ENCODE measurements around the gene CDH4. TPM values are rescaled to one million over a fixed set of nuclear protein-coding genes. Genes with fewer than 3 reads are reported as not detected.

Gene CDH4
- total and polyA plus RNA-seq, 2 of the 8 experiments (the other 6 are each of a cell fraction or from before 2014, with no cell fraction given): 4.3 to 7.9 TPM

GRCh38 chr20:61459705-61460104 lies 207.6 kb downstream of the CDH4 start:
- Histone ChIP-seq H2BK20ac (ENCODE audit: low read length) (no peak overlapping the region), H3K9me3 (ENCODE audit: insufficient read depth in 2 of 2, low read depth in 1 of 2, low read length in 1 of 2) (peaks cover 15 to 16% of the 10 kb centered on the region in 2 experiments), H2BK120ac (replicated peaks; ENCODE audit: low read depth, low read length) (no peak overlapping the region), H3K4ac (replicated peaks; ENCODE audit: insufficient read length, low read depth, low read length) (no peak overlapping the region), H3K79me2 (ENCODE audit: control insufficient read depth in 1 of 2, insufficient read depth in 2 of 2, low read length in 2 of 2) (peaks cover 0 to 3% of the 10 kb centered on the region in 2 experiments; a peak in 2 of 4 replicates), H4K8ac (ENCODE audit: extremely low read depth, insufficient read depth, low read length) (no peak overlapping the region), H2AFZ (ENCODE audit: low read length) (no peak overlapping the region), H3K56ac (replicated peaks; ENCODE audit: insufficient read length, low read depth, low read length) (no peak overlapping the region), H2BK12ac (ENCODE audit: low read depth, low read length) (peak overlapping the region; percentile 85; the same call in 1 of the 2 replicates), H3K79me1 (ENCODE audit: low read depth, low read length) (peaks cover 3% of the 10 kb centered on the region), H3K27ac (ENCODE audit: low read depth, low read length) (no peak overlapping the region), H3K4me3 (ENCODE audit: extremely low read depth in 1 of 4, insufficient read depth in 2 of 4, low read depth in 3 of 4, low read length in 4 of 4) (no peak overlapping the region), H2BK5ac (ENCODE audit: low read depth, low read length) (no peak overlapping the region), H3K4me2 (ENCODE audit: insufficient read depth in 1 of 2, low read depth in 2 of 2, low read length in 2 of 2) (no peak overlapping the region), H4K5ac (ENCODE audit: insufficient read length, low read depth, low read length) (no peak overlapping the region), H4K91ac (replicated peaks; ENCODE audit: insufficient read length, low read length) (no peak overlapping the region), H3K36me3 (ENCODE audit: control insufficient read depth in 2 of 4, insufficient read depth in 4 of 4, low read length in 3 of 4) (no peaks in the 10 kb centered on the region; a peak in 2 of 8 replicates), H2BK15ac (ENCODE audit: low read length) (0 out of 2 replicates have a peak overlapping the region, but pooled peaks have one; percentile 1), H3K18ac (ENCODE audit: extremely low read depth, low read length) (no peak overlapping the region), H3K27me3 (replicated peaks in 1 of 4; ENCODE audit: control insufficient read depth in 3 of 4, extremely low read depth in 1 of 4, insufficient read depth in 3 of 4, low read length in 3 of 4) (no peaks in the 10 kb centered on the region), H3K23ac (ENCODE audit: insufficient read length) (no peak overlapping the region), H3K23me2 (ENCODE audit: low read depth, low read length) (peaks cover 9% of the 10 kb centered on the region; the same call in 1 of the 2 replicates), H4K20me1 (replicated peaks in 1 of 2; ENCODE audit: control insufficient read depth in 1 of 2, insufficient read depth in 2 of 2, low read length in 2 of 2) (peaks cover 0 to 5% of the 10 kb centered on the region in 2 experiments), H3K4me1 (replicated peaks in 1 of 4; ENCODE audit: control insufficient read depth in 3 of 4, insufficient read depth in 4 of 4, low read length in 3 of 4) (peaks cover 0 to 6% (median 2%) of the 10 kb centered on the region in 4 experiments; a peak in 3 of 7 replicates), H2AK5ac (ENCODE audit: low read depth, low read length) (no peak overlapping the region), H3K14ac (ENCODE audit: insufficient read length) (no peak overlapping the region), H3K9ac (replicated peaks in 1 of 4; ENCODE audit: extremely low read depth in 1 of 4, low read depth in 3 of 4, low read length in 3 of 4) (no peak overlapping the region)
- ChIA-PET POLR2A (ENCODE audit: partially characterized antibody) (interaction anchor here (1.2 kb wide), 1 partner anchor 23 kb away, joined by 4 read pairs; no protein-coding TSS in a partner anchor), CTCF (ENCODE audit: partially characterized antibody) (interaction anchor here (1.4 to 1.9 kb wide), 3 partner anchors 18 to 100 kb away, joined by 3 to 7 read pairs (median 4); no protein-coding TSS in a partner anchor)
- FAIRE-seq: no peak
- no peak for DNase-seq (ENCODE audit: low read depth in 1 of 2, low spot score in 2 of 2)
- no peak for TF ChIP-seq RNF2 (IDR thresholded peaks at IDR 0.05; ENCODE audit: borderline replicate concordance, low read depth, low read length, missing control alignments, poor library complexity, severe bottlenecking)
- TF ChIP-seq MAFK (IDR thresholded peaks at IDR 0.05; ENCODE audit: low read depth, low read length): no peak
- no peak for TF ChIP-seq HDAC6 (IDR thresholded peaks at IDR 0.05; ENCODE audit: low read depth, low read length)
- no peak for TF ChIP-seq RFX5 (IDR thresholded peaks at IDR 0.05; ENCODE audit: borderline replicate concordance, low read depth, low read length)
- 83% methylated on average over 7 of the region's 7 CpGs; no CpG with 5 or more reads in 1 of the 2 experiments for WGBS, 2 experiments (ENCODE audit: extremely low coverage in 1 of 2, insufficient coverage in 1 of 2, insufficient read length in 1 of 2, insufficient replicate concordance in 2 of 2, low coverage in 1 of 2, low lambda C conversion rate in 2 of 2, missing lambda C conversion rate in 1 of 2)

All from H1 (cell line).